Measurements from ENCODE around the gene UPK1A. TPM values are rescaled to one million over a fixed set of nuclear protein-coding genes. Genes with fewer than 3 reads are reported as not detected.

UPK1A gene
- total RNA-seq, 1 donor from 2014 or later: 0.65 TPM

DNA sequence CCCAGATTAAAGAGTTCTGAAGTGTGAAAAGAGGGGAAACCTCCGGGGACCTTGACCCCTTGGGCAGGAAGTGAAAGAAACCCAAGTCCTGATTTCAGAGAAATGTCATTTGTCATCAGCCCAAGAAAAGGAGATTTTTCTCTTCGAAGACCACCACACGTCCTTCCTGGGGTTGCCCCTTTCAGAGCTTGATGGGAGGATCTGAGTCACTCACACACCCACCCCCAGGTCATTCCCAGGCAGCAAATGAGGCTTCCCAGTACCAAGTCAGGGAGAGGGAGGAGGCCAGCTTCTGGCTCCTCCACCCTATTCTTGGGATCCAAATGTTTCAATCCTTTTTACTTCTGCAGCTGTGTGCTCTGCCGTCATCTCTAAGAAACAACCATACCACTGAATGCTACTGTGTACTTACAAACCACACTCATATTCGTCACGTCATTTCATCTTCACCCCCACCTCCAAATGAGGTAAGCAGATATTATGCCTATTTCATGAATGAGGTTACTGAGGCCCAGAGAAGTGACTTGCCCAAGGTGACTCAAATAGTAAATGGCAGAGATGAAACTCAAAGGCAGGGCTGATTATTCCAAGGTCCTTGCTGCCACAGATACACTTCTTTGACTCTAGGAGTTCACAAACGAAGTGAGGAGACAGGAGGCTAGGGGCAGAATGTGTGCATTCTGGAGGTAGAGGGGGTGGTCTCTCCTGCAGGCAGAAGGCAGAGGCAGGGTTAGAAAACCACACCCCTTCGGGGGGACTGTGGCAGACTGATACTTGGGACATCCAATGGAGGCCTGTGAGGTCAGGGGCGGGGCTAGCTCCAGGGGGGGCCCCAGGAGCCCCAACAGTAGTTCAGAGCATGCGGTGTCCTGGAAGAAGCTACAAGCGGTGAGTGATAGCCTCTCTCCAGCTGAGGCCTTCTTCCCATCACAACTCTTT lies 46.5 kb downstream of the UPK1A start:
- Mint-ChIP-seq H3K27ac (ENCODE audit: unreplicated experiment) (no peak overlapping the region), H3K4me1 (ENCODE audit: low read depth) (peaks cover 17% of the 10 kb centered on the region), H3K9me3 (ENCODE audit: low read depth) (no peaks in the 10 kb centered on the region), H3K4me3 (ENCODE audit: unreplicated experiment) (no peak overlapping the region), H3K36me3 (ENCODE audit: low read depth) (no peaks in the 10 kb centered on the region), H3K27me3 (ENCODE audit: low read depth) (no peaks in the 10 kb centered on the region)
- TF ChIP-seq, protein P1, sequence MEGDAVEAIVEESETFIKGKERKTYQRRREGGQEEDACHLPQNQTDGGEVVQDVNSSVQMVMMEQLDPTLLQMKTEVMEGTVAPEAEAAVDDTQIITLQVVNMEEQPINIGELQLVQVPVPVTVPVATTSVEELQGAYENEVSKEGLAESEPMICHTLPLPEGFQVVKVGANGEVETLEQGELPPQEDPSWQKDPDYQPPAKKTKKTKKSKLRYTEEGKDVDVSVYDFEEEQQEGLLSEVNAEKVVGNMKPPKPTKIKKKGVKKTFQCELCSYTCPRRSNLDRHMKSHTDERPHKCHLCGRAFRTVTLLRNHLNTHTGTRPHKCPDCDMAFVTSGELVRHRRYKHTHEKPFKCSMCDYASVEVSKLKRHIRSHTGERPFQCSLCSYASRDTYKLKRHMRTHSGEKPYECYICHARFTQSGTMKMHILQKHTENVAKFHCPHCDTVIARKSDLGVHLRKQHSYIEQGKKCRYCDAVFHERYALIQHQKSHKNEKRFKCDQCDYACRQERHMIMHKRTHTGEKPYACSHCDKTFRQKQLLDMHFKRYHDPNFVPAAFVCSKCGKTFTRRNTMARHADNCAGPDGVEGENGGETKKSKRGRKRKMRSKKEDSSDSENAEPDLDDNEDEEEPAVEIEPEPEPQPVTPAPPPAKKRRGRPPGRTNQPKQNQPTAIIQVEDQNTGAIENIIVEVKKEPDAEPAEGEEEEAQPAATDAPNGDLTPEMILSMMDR (IDR thresholded peaks at IDR 0.05): no peak
- DNase-seq (ENCODE audit: low spot score): no peak

DNA sequence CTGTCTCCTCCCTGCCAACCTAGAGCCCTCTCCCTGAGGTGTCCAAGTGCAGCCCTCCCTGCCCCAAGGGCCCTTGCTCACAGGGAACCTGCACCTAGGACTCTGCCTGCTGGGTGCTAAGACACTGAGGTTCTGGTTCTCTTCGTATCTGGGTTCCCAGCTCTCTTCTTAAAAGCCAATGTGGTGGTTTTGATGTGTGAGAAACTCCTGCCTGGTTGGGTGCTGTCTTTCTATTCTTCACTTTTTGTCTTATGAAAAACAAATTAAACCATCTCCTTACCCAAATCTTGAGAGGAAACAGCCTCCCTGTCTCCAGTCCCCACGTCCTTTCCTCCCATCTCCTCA lies 47.2 kb downstream of the UPK1A start:
- no peak overlapping the region for H3K4me3 Mint-ChIP-seq (ENCODE audit: unreplicated experiment)
- H3K27me3 Mint-ChIP-seq (ENCODE audit: low read depth): no peaks in the 10 kb centered on the region
- no peak overlapping the region for H3K27ac Mint-ChIP-seq (ENCODE audit: unreplicated experiment)
- H3K9me3 Mint-ChIP-seq (ENCODE audit: low read depth): no peaks in the 10 kb centered on the region
- peaks cover 17% of the 10 kb centered on the region for H3K4me1 Mint-ChIP-seq (ENCODE audit: low read depth)
- TF ChIP-seq, protein P1 (IDR thresholded peaks at IDR 0.05): no peak
- DNase-seq (ENCODE audit: low spot score): no peak
- H3K36me3 Mint-ChIP-seq (ENCODE audit: low read depth): no peaks in the 10 kb centered on the region

DNA sequence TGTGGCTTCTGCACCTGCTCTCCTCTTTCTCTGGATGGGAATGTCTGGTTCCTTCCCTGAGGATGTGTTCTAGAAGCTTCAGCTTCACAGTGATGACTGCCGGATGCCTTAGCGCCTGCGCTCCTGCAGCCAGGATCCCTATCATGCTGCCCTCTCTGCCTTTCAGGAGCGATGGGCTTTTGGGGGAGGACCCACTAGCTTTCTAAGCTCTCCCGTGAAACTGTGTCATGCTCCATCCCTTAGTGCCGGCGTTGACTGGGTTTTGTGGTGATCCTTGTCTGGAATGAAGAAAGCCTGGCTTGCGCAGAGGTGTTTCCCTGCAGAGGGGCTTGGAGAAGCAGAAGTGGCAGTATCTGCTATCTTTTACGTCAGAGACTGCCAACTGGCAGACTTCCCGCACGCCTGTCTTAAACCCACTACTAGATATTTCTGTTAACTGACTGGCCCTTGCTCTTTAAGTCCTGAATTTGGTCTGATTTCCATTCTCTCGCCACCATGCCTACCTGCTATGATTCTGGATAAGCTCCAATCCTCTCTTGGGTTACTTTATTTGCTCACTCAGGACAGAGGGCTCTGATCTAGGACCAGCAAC lies 47.7 kb downstream of the UPK1A start:
- H3K4me3 Mint-ChIP-seq (ENCODE audit: unreplicated experiment): no peak overlapping the region
- peaks cover 20% of the 10 kb centered on the region for H3K4me1 Mint-ChIP-seq (ENCODE audit: low read depth)
- H3K36me3 Mint-ChIP-seq (ENCODE audit: low read depth): no peaks in the 10 kb centered on the region
- H3K27ac Mint-ChIP-seq (ENCODE audit: unreplicated experiment): no peak overlapping the region
- no peaks in the 10 kb centered on the region for H3K27me3 Mint-ChIP-seq (ENCODE audit: low read depth)
- DNase-seq (ENCODE audit: low spot score): no peak
- TF ChIP-seq, protein P1 (IDR thresholded peaks at IDR 0.05): no peak
- no peaks in the 10 kb centered on the region for H3K9me3 Mint-ChIP-seq (ENCODE audit: low read depth)

DNA sequence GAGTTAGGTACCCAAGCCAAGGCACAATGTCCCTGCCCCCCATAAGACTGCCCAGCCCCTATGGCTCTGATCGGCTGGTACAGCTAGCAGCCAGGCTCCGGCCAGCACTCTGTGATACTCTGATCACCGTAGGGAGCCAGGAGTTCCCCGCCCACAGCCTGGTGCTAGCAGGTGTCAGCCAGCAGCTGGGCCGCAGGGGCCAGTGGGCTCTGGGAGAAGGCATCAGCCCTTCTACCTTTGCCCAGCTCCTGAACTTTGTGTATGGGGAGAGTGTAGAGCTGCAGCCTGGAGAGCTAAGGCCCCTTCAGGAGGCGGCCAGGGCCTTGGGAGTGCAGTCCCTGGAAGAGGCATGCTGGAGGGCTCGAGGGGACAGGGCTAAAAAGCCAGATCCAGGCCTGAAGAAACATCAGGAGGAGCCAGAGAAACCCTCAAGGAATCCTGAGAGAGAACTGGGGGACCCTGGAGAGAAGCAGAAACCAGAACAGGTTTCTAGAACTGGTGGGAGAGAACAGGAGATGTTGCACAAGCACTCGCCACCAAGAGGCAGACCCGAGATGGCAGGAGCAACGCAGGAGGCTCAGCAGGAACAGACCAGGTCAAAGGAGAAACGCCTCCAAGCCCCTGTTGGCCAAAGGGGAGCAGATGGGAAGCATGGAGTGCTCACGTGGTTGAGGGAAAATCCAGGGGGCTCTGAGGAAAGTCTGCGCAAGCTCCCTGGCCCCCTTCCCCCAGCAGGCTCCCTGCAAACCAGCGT lies 48.5 kb downstream of the UPK1A start:
- H3K4me1 Mint-ChIP-seq (ENCODE audit: low read depth): peaks cover 27% of the 10 kb centered on the region
- TF ChIP-seq, protein P1 (IDR thresholded peaks at IDR 0.05): no peak
- H3K4me3 Mint-ChIP-seq (ENCODE audit: unreplicated experiment): no peak overlapping the region
- H3K27ac Mint-ChIP-seq (ENCODE audit: unreplicated experiment): no peak overlapping the region
- no peaks in the 10 kb centered on the region for H3K27me3 Mint-ChIP-seq (ENCODE audit: low read depth)
- no peak for DNase-seq (ENCODE audit: low spot score)
- H3K36me3 Mint-ChIP-seq (ENCODE audit: low read depth): no peaks in the 10 kb centered on the region
- no peaks in the 10 kb centered on the region for H3K9me3 Mint-ChIP-seq (ENCODE audit: low read depth)

DNA sequence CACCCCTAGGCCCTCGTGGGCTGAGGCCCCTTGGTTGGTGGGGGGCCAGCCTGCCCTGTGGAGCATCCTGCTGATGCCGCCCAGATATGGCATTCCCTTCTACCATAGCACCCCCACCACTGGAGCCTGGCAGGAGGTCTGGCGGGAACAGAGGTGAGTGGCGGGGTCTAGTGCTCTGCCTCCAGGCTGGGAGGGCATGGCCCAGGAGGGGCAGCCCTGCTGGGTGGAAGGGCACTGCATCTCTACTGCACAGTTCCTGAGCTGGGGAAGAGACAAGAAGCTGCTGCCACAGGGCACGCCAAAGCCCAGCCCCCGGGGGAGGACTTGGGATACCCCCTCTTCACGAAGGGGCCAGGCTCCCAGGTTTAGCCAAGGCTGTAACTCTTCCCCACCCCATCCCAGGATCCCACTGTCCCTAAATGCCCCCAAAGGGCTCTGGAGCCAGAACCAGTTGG lies 49.1 kb downstream of the UPK1A start:
- Mint-ChIP-seq H3K9me3 (ENCODE audit: low read depth) (no peaks in the 10 kb centered on the region), H3K36me3 (ENCODE audit: low read depth) (peaks cover 2% of the 10 kb centered on the region), H3K4me1 (ENCODE audit: low read depth) (peaks cover 30% of the 10 kb centered on the region), H3K4me3 (ENCODE audit: unreplicated experiment) (no peak overlapping the region), H3K27me3 (ENCODE audit: low read depth) (no peaks in the 10 kb centered on the region), H3K27ac (ENCODE audit: unreplicated experiment) (no peak overlapping the region)
- TF ChIP-seq, protein P1 (IDR thresholded peaks at IDR 0.05): no peak
- peak; percentile 83 for DNase-seq (ENCODE audit: low spot score)

All from chondrocyte (in vitro differentiated cells).